Endothelial cell of umbilical vein (primary cell): ENCODE data around the gene SEMA6A. TPM values are rescaled to one million over a fixed set of nuclear protein-coding genes. Genes with fewer than 3 reads are reported as not detected.

ENCODE experiments used
- BruUV-seq: library from RNA; stranded (reverse); fragments of 400-500 nt; replicated peaks from 2 replicates; lab custom pipeline; 2021; lab: Mats Ljungman, UMichigan
- CTCF ChIA-PET: fragments of 300-600, 350-600 bp; sonication (Branson Sonifier 250); formaldehyde crosslinking; loops from one replicate; lab custom pipeline; 2021; ENCODE audit warnings: antibody characterized with exemption, inconsistent platforms; lab: Charles Lee
- POLR2A ChIA-PET: fragments of 300-600, 350-600 bp; sonication (Branson Sonifier 250); formaldehyde crosslinking; loops from one replicate; lab custom pipeline; 2021; ENCODE audit warnings: antibody characterized with exemption, inconsistent platforms; lab: Charles Lee
- DNase-seq: peaks from one replicate; pipeline ENCODE4 v3.0.0-alpha.2; 2011; ENCODE audit warnings: low read depth, low spot score
- FAIRE-seq: peaks from 2 replicates; lab custom pipeline; 2011; peaks lifted over from hg19 to GRCh38; lab: Jason Lieb, UNC
- H2AFZ ChIP-seq: 2 replicates; pipeline ENCODE4 v1.6.0; 2012; ENCODE audit warnings: low read depth, low read length, control low read depth, inconsistent platforms
- H3K27ac ChIP-seq: 2 replicates; pipeline ENCODE4 v1.5.1; 2011; ENCODE audit warnings: low read depth, mild to moderate bottlenecking, control low read depth, low read length, moderate library complexity; ENCODE audit not compliant: insufficient read depth
- H3K27me3 ChIP-seq, 2 experiments: 2 replicates each; pipeline versions ENCODE4 v1.6.0 to v1.6.1; 2011; ENCODE audit warnings: low read length in 2 of 2, mixed read lengths in 1 of 2; ENCODE audit not compliant: control insufficient read depth in 2 of 2, insufficient read depth in 2 of 2
- H3K36me3 ChIP-seq, 2 experiments: 2 replicates in 1 of 2; 3 replicates in 1 of 2; pipeline ENCODE4 v1.5.1; 2011; ENCODE audit warnings: low read length in 2 of 2, mild to moderate bottlenecking in 1 of 2, moderate library complexity in 1 of 2; ENCODE audit not compliant: control insufficient read depth in 2 of 2, insufficient read depth in 2 of 2; ENCODE audit errors: extremely low read depth in 1 of 2
- H3K4me1 ChIP-seq: 3 replicates; pipeline ENCODE4 v1.5.1; 2011; ENCODE audit warnings: mild to moderate bottlenecking, low read length; ENCODE audit not compliant: control insufficient read depth, insufficient read depth; ENCODE audit errors: extremely low read depth
- H3K4me2 ChIP-seq: 2 replicates; pipeline ENCODE4 v1.6.1; 2011; ENCODE audit warnings: low read length, control low read depth, mixed read lengths; ENCODE audit not compliant: insufficient read depth
- H3K4me3 ChIP-seq, 3 experiments: fragments of 200-600 bp in 1 of 3; sonication (generic), shearing (Covaris generic) in 1 of 3; replicated peaks in 1 of 3; 2 replicates each; pipeline ENCODE4 v1.5.1; 2011 to 2016; ENCODE audit warnings: control low read depth in 3 of 3, low read length in 3 of 3, mild to moderate bottlenecking in 2 of 3, inconsistent platforms in 1 of 3, low read depth in 1 of 3, moderate library complexity in 1 of 3; ENCODE audit not compliant: insufficient read depth in 1 of 3
- H3K79me2 ChIP-seq: 2 replicates; pipeline ENCODE4 v1.6.0; 2012; ENCODE audit warnings: low read length, inconsistent platforms; ENCODE audit not compliant: control insufficient read depth, insufficient read depth
- H3K9ac ChIP-seq: replicated peaks from 2 replicates; pipeline ENCODE3; 2011; ENCODE audit warnings: low read length, control low read depth; ENCODE audit not compliant: insufficient read depth; ENCODE audit errors: extremely low read depth
- H3K9me1 ChIP-seq: replicated peaks from 3 replicates; pipeline ENCODE4 v1.6.0; 2011; ENCODE audit warnings: mild to moderate bottlenecking, low read length; ENCODE audit not compliant: control insufficient read depth, insufficient read depth; ENCODE audit errors: extremely low read depth
- H3K9me3 ChIP-seq: replicated peaks from 2 replicates; pipeline ENCODE4 v1.5.1; 2012; ENCODE audit warnings: low read length, inconsistent platforms; ENCODE audit not compliant: control insufficient read depth, insufficient read depth
- H4K20me1 ChIP-seq: replicated peaks from 2 replicates; pipeline ENCODE3; 2011; ENCODE audit warnings: mild to moderate bottlenecking, low read length; ENCODE audit not compliant: control insufficient read depth, insufficient read depth; ENCODE audit errors: extremely low read depth
- EZH2 ChIP-seq: IDR thresholded peaks from 2 replicates; pipeline ENCODE4 v1.6.1; 2012; ENCODE audit warnings: borderline replicate concordance, low read depth, mild to moderate bottlenecking, moderate library complexity, low read length, inconsistent platforms; ENCODE audit not compliant: severe bottlenecking
- FOS ChIP-seq: IDR thresholded peaks from 2 replicates; pipeline ENCODE4 v1.6.1; 2011; ENCODE audit warnings: mild to moderate bottlenecking, low read length, moderate library complexity, borderline replicate concordance; ENCODE audit not compliant: insufficient read depth
- GATA2 ChIP-seq: IDR thresholded peaks from 2 replicates; pipeline ENCODE4 v1.7.0; 2011; ENCODE audit warnings: low read depth, mild to moderate bottlenecking, moderate library complexity, mixed read lengths, low read length; ENCODE audit not compliant: insufficient read length, insufficient read depth
- JUN ChIP-seq: IDR thresholded peaks from 2 replicates; pipeline ENCODE4 v1.6.1; 2011; ENCODE audit warnings: borderline replicate concordance, low read depth; ENCODE audit not compliant: insufficient read length, insufficient read depth
- MYC ChIP-seq: IDR thresholded peaks from one replicate; pipeline ENCODE4 v1.6.1; 2011; ENCODE audit warnings: mild to moderate bottlenecking, low read depth, low read length
- POLR2A ChIP-seq: IDR thresholded peaks from 2 replicates; pipeline ENCODE4 v1.6.1; 2012; ENCODE audit warnings: low read depth, mild to moderate bottlenecking, control low read depth, low read length
- POLR2AphosphoS5 ChIP-seq: IDR thresholded peaks from 2 replicates; pipeline ENCODE4 v1.6.1; 2012; ENCODE audit warnings: low read depth, mild to moderate bottlenecking, control low read depth, low read length, moderate library complexity; ENCODE audit not compliant: insufficient read depth
- dilution Hi-C: fragments of 300-500 bp; cut with MboI; formaldehyde crosslinking; loops from one replicate; pipeline ENCODE4 v1.15.0; 2019; ENCODE audit warnings: low sequenced_read_pairs; ENCODE audit not compliant: extremely low pct_ligation_motif_present
- intact Hi-C: fragments of 100-400 bp; cut with micrococcal nuclease; formaldehyde crosslinking; loops from one replicate; pipeline ENCODE4 v1.10.0; 2022
- polyA plus RNA-seq, 4 experiments: library from polyadenylated mRNA; depleted of rRNA in 3 of 4; stranded (reverse) in 3 of 4; unstranded in 1 of 4; fragments of >200 nt; gene quantifications; 2 replicates each; pipeline versions ENCODE4 v1.2.1 to v1.2.3, GENCODE V29; 2011 to 2012; ENCODE audit warnings: missing spikeins in 1 of 4
- total RNA-seq: library from RNA; stranded (reverse); gene quantifications from 2 replicates; pipeline ENCODE4 v1.2.3, GENCODE V29; 2021
- TF ChIP-seq, protein P1 (sequence below): IDR thresholded peaks from 2 replicates; pipeline ENCODE4 v1.6.1; 2011; ENCODE audit not compliant: insufficient read depth, insufficient read length
- TF ChIP-seq, protein P2 (sequence below), 2 donors: IDR thresholded peaks; 1 replicate in 1 of 2; 2 replicates in 1 of 2; pipeline ENCODE4 v1.5.1; 2011; ENCODE audit warnings: low read length in 2 of 2, mild to moderate bottlenecking in 2 of 2, moderate library complexity in 2 of 2, control low read depth in 1 of 2, inconsistent platforms in 1 of 2, low read depth in 1 of 2; ENCODE audit not compliant: insufficient read depth in 1 of 2; ENCODE audit errors: extremely low read depth in 1 of 2

SEMA6A gene
- total and polyA plus RNA-seq, 2 donors (not counting 3 experiments of a cell fraction or from before 2014, with no cell fraction given), result 0.43 to 1.5 TPM

DNA sequence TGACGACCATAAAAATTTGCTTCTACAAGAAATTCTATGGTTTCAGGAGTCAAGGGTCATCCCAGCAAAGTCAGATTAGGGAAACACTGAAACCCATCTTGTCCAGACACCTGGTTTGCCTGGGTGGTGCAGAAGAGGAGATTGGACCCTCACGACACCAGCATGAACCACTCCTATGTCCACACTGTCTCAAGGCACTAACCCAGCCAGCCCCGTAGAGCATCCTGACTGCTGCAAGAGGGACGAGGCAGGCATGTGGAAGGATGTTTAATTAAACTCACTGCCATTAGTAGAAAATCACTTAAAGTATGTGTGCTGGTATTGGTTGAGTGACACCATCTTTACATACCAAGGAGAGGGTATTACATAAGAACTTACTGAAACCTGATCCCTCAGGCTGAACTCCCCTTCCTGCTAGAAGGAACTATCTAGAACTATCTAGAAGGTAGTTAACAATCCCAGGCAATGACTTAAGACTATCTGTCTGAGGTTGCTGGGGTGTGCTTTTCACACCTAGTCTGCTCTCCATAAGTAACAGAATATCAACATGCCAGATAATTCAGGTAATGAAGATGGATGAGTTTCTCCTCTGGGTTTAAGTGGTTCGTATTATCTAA lies 93.6 kb downstream of the SEMA6A start:
- Histone ChIP-seq H3K9me3 (no peaks in the 10 kb centered on the region), H3K27me3 (no peaks in the 10 kb centered on the region), H3K4me3 (no peak overlapping the region), H3K9ac (no peak overlapping the region), H3K9me1 (no peaks in the 10 kb centered on the region), H3K4me1 (no peaks in the 10 kb centered on the region), H3K79me2 (no peaks in the 10 kb centered on the region), H3K36me3 (no peaks in the 10 kb centered on the region), H2AFZ (no peak overlapping the region), H3K4me2 (no peak overlapping the region), H3K27ac (no peak overlapping the region), H4K20me1 (no peaks in the 10 kb centered on the region)
- no TSS peak for BruUV-seq
- FAIRE-seq (no peak), DNase-seq (no peak)
- ChIA-PET CTCF (no interaction called here), POLR2A (no interaction called here)
- TF ChIP-seq MYC (no peak), JUN (no peak), GATA2 (no peak), POLR2AphosphoS5 (no peak), EZH2 (no peak), POLR2A (no peak), FOS (no peak)
- TF ChIP-seq, protein P1, sequence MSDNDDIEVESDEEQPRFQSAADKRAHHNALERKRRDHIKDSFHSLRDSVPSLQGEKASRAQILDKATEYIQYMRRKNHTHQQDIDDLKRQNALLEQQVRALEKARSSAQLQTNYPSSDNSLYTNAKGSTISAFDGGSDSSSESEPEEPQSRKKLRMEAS, result no peak
- TF ChIP-seq, protein P2, sequence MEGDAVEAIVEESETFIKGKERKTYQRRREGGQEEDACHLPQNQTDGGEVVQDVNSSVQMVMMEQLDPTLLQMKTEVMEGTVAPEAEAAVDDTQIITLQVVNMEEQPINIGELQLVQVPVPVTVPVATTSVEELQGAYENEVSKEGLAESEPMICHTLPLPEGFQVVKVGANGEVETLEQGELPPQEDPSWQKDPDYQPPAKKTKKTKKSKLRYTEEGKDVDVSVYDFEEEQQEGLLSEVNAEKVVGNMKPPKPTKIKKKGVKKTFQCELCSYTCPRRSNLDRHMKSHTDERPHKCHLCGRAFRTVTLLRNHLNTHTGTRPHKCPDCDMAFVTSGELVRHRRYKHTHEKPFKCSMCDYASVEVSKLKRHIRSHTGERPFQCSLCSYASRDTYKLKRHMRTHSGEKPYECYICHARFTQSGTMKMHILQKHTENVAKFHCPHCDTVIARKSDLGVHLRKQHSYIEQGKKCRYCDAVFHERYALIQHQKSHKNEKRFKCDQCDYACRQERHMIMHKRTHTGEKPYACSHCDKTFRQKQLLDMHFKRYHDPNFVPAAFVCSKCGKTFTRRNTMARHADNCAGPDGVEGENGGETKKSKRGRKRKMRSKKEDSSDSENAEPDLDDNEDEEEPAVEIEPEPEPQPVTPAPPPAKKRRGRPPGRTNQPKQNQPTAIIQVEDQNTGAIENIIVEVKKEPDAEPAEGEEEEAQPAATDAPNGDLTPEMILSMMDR (IDR thresholded peaks at IDR 0.05; ENCODE audit: extremely low read depth in 1 of 2, insufficient read depth in 1 of 2, low read depth in 1 of 2, low read length in 2 of 2), result no peak
- intact Hi-C loops, result no loop called here
- dilution Hi-C loops, result no loop called here
